Stimulated activated CD4-positive, alpha-beta T cell treated with anti-CD3 and anti-CD28 coated beads, Interleukin-12 subunit alpha, Interleukin-12 subunit beta, amount 100 ng/mL, for 48 hours (primary cell): ENCODE results near the gene COL11A2.

Source experiments
- DNase-seq, 3 donors: peaks; one replicate each; pipeline ENCODE4 v3.0.0-alpha.2; 2020; ENCODE audit warnings: low read depth in 2 of 3, low spot score in 1 of 3

COL11A2 gene

GRCh38 chr6:33206864-33207551 is 14.7 kb upstream of the COL11A2 start:
- no peak for DNase-seq

GRCh38 chr6:33206027-33206863 is 14.0 kb upstream of the COL11A2 start:
- no peak for DNase-seq

- DNase-seq = peak; percentile 45 to 50 (median 46)
Measured at GRCh38 chr6:33205191-33206026, 13.1 kb upstream of the COL11A2 start.

- DNase-seq = peak; percentile 85 to 91 (median 89)
Measured at GRCh38 chr6:33204415-33205190, 12.3 kb upstream of the COL11A2 start, which contains the start of gene HSD17B8. HSD17B8 (plus strand) TSS chr6:33204655; CDS start chr6:33204669, 14 bp downstream.

- no peak for DNase-seq
Measured at GRCh38 chr6:33204165-33204414, 11.8 kb upstream of the COL11A2 start.

- DNase-seq = no peak
Measured at GRCh38 chr6:33203443-33204164, 11.3 kb upstream of the COL11A2 start.

GRCh38 chr6:33202799-33203198 is 10.5 kb upstream of the COL11A2 start:
- no peak for DNase-seq

- DNase-seq = no peak
Measured at GRCh38 chr6:33201935-33202334, 9.7 kb upstream of the COL11A2 start.

- DNase-seq = no peak
Measured at GRCh38 chr6:33201147-33201545, 8.9 kb upstream of the COL11A2 start.

GRCh38 chr6:33200219-33201146 is 8.2 kb upstream of the COL11A2 start, which contains the start of the genes RXRB and SLC39A7:
RXRB (minus strand) TSS chr6:33200665; CDS start chr6:33200476, 189 bp downstream.
SLC39A7 (plus strand) TSS chr6:33200867; CDS start chr6:33201246, 379 bp downstream.
- DNase-seq = peak; percentile 97 to 99 (median 99)

- peak in 2 of 3 donors; percentile 58 to 75 for DNase-seq
Measured at GRCh38 chr6:33199687-33200218, 7.5 kb upstream of the COL11A2 start.

- DNase-seq = no peak
Measured at GRCh38 chr6:33198853-33199436, 6.7 kb upstream of the COL11A2 start.

- DNase-seq = no peak
Measured at GRCh38 chr6:33198159-33198852, 6.0 kb upstream of the COL11A2 start.

GRCh38 chr6:33197431-33198048 is 5.3 kb upstream of the COL11A2 start:
- DNase-seq = no peak

GRCh38 chr6:33195304-33196165 is 3.3 kb upstream of the COL11A2 start:
- DNase-seq = no peak

GRCh38 chr6:33194431-33194979 is 2.2 kb upstream of the COL11A2 start:
- no peak for DNase-seq
